PFSK-1 (cell line): ENCODE data around the gene CACNA1A.

Experiments
- POLR2AphosphoS5 ChIP-seq: IDR thresholded peaks from 2 replicates; pipeline ENCODE4 v1.6.1; 2012; ENCODE audit warnings: low read depth, mild to moderate bottlenecking, control low read depth, low read length, moderate library complexity
- SIN3A ChIP-seq: IDR thresholded peaks from 2 replicates; pipeline ENCODE4 v1.6.1; 2012; ENCODE audit warnings: mild to moderate bottlenecking, low read length, moderate library complexity, borderline replicate concordance; ENCODE audit not compliant: insufficient read depth

DNA sequence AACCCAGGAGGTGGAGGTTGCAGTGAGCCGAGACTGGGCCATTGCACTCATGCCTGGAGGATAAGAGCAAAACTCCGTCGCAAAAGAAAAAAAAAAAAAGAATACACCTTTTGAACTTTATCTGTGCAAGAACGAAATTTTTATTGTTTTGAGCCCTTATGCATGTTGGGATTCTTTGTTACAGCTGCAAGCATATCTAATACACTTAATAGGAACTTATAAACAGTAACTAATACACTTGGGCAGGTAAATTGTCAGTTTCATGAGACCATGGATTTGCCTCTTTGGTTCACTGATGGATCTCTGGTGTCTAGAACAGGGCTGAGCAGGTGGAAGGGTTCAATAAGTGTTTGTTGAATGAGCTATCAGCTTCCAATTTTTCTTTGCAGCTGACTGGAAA lies 108.1 kb downstream of the CACNA1A start:
- no peak for TF ChIP-seq POLR2AphosphoS5
- TF ChIP-seq SIN3A: no peak
